Activated gamma-delta T cell treated with anti-CD3 and anti-CD28 coated beads, Interleukin-2, amount 50 U/mL, for 16 hours (primary cell): ENCODE data around the gene ITGA3.

Source experiments
- DNase-seq: peaks from one replicate; pipeline ENCODE4 v3.0.0-alpha.2; 2020; ENCODE audit warnings: low read depth

Gene ITGA3

DNA sequence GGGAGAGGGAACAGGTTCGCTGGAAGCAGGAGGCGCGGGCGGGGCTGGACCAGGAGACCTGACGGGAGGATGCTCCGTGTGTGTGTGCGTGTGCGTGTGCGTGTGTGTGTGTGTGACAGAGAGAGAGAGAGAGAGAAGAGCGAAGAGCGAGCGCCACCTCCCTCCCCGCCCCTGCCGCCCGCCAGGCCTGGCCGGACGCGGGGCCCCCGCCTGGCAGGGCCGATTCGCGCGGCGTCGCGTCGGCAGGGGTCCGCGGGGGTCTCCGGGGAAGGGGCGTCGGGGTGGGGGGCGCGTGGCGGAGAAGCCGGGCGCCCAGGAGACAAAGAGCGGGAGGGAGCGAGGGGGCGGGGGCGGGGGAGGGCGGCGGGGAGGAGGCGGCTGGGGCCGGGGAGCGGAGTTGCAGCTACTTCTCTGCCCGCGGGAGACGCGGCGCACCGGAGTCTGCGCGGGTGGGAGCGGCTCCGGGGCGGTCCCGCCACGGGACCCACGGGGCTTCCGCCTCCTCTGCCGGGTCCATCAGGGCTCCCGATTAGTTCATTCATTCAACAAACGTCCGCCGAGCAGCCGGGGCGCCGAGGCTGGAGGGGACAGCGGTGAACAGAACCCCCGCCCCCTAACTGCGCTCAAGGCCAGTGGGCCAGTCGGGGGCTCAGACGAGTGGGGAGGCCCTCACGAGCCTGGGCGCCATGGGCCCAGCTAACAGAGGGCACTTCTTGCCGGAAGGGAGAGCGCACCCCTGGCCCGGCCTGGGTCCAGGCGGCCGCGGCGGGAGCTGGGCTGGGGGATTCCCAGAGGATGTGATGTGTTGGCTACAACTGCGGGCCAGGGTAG lies 74.0 kb downstream of the ITGA3 start, which contains the start of gene SAMD14:
Gene SAMD14 (minus strand): TSS at position 433 of the 831 bp plus-strand sequence. CDS start 5,201 bp downstream, outside the sequence.
- DNase-seq, result no peak

DNA sequence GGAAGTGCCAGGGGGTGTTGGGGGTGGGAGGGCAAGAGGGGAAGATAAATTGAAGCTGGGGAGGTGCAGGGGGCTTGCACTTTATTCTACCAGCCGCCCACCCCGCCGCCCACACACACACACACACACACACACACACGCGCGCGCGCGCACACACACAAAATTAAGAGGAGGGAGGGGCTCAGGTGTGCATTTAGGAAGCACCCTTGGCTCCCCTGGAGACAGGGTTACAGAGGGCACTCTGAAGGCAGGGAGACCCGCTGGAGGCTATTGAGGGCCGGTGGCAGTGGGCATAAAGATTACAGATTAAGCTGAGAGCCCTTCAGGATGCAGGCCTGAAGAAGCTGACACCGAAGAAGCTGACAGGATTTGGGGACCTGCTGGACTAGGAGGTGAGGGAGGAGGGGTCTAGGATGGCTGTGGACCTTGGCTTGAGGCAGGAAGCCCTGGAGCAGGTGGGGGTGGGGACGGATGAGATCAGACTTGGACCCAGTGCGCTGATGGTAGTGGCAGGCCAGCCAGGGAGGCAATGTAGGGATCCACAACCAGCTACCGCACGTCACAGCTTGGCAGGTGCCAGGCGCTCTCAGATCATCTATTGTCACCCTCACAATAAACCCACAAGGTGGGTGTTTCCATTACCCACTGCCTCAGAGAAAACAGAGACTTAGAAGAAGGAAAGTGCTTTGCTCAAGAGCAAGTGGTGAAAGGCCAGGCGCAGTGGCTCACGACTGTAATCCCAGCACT lies 74.8 kb downstream of the ITGA3 start:
- DNase-seq, result no peak

DNA sequence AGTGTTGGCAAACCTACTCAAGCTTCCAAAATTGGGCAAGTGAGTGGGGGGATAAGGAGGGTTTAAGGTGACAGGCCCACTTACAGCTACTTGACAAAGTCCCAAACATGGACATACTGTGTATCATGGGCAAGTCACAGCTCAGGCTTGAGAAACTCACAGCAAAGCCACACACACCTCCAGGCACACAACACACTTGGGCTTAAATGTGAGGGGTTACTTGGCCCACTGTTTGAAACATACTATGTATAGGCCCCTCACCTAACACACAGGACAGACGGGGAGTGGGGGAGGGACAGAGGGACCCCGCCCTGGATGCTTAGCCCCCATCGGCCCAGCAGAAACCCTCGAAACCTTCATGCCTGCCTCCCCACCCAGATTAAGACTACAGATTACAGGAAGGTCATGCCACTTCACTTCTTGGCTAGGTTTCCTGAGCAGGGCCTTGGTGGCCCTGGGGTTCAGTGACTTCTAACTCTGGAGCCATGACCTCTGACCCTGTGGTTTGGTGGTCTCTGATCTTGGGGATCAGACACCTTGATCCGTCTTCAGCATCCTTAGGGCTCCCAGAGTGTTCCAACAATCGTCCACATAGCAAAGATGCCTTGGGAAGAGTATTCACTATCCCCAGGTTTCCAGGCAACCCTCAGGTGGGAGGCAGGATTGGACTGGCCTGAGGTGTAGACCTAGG lies 76.3 kb downstream of the ITGA3 start:
- no peak for DNase-seq

DNA sequence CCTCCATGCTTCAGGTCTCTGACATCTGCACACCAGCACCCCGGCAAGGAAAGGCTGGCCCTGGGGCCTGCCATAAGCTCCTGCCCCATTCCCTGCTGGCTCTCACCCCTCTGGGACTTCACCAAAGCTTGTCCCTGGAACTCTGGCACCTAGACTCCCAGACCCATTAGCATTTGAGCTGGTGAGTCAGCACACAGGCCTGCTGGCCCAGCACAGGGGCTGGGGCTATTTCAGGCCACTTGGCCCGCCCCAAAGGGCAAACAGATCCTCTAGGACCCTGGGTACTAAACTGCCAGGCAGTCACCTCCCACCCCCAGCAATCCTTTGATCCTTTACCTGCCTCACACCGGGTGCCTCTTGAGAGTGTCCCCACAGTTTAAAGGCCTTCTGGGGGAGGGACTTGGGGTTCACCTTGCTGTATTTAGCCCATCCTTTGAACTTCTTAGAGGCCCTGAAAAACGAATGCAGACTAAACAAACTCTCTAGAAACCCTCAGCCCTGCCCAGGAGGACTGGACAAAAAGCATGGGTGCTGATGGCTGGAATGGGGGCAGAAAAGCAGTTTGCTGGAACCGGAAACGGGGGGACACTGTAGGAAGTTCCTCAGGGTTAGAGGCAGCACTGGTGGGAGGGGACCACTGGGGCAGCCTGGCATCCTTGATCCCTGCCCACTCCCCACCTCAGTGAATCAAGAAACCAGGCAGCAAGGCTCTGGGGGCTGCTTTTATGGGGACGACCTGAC lies 77.3 kb downstream of the ITGA3 start:
- no peak for DNase-seq

DNA sequence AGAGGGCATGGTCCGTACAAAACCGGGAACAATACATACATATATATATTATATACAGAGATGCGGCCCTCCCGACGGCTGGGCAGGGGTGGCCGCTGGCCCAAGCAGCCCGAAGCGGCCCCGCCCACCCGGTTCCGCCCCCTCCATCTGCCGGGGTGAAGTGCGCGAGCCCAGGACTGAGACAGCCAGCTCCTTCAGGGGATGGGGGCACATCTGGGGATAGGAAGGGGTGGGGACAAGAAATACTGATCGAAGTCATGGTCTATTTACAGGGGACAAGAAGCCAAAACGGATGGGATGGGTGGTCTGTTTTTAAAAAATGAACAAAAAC lies 77.8 kb downstream of the ITGA3 start:
- no peak for DNase-seq

DNA sequence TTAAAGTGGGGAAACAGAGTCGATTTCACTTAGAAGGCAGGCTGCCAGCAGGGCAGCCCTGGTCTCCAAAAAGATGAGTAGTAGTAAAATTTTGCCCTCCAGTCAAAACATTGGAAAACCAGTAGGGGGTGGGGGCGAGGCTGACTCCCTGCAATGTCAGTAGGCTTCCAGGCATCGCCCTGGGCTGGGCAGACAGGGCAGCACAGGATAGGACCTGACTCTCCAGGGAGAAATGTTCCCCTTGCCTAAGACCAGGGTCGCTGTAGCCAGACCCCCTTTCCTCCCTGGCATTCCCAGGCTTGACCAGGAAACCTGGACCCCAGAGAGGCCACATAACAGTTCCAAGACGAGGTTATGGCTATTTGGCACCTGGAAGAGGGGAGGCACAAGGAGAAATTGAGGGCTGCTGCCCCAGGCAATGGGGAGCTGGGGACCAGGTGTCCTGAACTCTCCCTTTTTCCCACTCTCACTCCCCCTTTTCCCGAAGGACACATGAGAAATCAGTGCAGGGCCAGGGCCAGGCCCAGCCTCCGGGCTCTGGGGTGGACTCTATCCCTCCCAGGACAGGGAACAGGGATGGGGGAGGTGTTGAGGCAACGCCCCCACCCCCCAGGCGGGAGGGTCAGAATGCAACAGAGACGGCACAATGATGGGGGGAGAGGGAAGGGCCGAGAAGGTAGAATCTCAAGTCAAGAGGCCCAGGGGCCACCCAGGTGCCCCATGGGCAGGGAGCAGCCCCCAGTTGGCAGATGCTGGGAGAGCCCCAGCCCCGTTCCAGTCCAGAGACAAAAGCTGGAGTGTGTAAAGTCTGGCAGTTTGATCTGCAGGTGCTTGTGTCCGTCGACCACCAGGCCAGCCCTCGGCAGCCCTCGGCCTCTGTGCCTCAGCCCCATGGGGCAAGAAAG lies 78.5 kb downstream of the ITGA3 start:
- no peak for DNase-seq

DNA sequence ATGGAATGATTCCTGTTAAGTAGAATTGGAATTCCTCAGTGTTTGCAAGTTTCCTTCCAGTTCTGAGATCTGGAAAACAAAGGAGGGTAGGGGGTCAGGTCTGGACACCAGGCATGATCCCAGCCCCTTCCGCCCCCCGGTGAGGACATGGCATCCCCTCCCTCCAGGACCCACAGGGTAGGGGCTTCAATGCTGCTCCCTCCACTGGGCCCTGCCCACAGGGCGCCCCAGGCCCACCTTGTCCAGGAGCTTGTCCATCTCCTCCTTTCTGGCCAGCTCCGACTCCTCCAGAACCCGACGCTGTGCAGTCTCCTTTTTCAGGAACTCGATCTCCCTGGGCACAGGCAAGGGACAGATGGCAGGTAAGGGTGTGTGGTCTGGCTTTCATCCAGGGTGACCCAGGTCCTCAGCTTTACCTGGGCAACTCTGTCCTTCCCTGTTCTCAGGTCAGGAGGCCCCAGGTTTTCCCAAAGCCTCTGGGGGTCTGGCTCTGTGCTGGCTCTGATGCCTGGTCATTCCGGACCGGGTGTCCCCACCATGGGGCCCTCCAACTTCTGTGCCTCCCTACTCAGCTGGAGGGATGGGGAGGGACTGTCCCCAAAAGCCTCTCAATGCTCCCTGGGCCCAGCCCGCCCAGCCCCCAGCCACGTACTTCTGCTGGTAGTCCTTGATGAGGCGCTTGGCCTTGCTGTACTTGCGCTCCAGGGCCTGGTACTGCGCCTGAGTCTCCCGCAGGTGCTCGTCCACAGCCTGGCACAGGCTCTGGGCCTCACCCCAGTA lies 79.6 kb downstream of the ITGA3 start:
- no peak for DNase-seq

DNA sequence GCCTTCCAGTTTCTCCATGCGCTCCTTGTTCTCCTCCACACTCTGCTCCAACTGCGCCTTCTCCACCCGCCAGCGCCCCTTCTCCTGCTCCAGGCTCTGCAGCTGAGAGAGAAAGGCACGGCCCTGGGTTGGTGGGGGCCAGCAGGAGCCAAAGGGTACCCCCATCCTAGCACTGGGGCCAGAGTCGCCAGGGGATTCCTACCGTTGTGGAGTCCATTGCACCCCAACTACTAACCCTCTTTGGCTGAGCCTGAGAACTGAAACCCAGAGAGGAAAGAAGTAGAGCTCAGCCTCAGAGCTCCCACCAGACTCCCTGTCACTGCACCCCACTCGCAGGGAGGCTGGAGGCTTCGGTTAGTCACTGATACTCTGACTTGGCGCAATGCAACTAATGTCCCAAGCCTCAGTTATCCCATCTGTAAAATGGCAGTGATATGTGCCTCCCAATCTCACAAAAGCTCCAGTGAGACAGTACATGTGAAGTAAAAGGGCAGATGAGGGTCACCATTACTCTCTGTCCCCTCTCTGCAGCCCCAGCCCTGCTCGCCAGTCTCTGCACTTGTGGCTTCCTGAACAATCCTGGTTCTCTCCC lies 80.3 kb downstream of the ITGA3 start:
- DNase-seq, result no peak

DNA sequence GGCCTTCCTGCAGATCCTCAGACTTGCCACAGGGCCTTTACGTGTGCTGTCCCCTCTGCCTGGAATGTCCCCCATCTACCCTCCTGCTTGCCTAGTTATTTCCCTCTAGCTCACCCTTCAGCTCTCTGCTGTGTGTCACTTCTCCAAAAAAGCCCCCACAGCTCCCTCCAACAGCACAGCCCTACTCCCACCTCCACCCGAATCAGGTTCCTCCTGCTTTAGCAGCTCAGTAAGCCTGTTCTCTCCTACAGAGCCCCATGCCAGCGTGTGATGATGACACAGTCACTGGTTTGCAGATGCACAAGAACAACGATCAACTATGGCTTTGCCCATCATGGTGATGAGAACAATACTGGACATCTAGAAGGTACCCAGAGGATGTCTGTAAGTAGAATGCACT lies 81.1 kb downstream of the ITGA3 start:
- DNase-seq, result no peak

DNA sequence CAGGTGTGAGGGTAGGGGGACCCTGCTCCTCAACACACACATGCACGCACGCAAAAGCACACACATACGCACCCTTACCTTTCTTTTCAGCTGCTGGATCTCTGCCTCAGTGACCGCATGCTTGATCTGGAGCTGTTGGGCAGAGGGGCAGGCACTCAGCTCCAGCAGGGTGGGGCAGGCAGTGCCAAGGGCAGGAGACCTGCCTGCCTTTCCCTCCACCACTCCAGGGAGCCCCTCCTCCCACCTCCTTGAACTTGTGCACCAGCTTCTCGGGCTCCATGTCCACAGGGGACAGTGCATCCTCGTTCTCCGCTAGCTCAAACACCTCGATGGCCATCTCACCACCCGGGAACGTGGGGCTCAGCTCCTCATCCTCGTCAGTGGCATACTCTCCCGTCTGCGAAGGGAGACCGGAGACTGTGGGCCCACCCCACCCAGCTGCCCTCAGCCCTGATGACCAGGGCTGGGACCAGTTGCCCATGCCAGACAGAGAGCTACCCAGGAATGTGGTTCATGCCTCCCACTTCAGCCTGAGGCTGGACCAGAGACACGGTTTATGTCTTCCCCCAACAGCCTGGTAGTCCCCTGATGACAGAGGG lies 83.4 kb downstream of the ITGA3 start:
- no peak for DNase-seq
